Measurements from ENCODE around the gene MLLT10. TPM values are rescaled to one million over a fixed set of nuclear protein-coding genes. Genes with fewer than 3 reads are reported as not detected.

MLLT10 gene
- total RNA-seq, 1 donor from 2014 or later = 46.8 TPM

GRCh38 chr10:21699575-21699974, 165.5 kb downstream of the MLLT10 start:
- peaks cover 52% of the 10 kb centered on the region for H3K36me3 Mint-ChIP-seq
- H3K27ac Mint-ChIP-seq = no peak overlapping the region
- H3K27me3 Mint-ChIP-seq = no peaks in the 10 kb centered on the region

DNA sequence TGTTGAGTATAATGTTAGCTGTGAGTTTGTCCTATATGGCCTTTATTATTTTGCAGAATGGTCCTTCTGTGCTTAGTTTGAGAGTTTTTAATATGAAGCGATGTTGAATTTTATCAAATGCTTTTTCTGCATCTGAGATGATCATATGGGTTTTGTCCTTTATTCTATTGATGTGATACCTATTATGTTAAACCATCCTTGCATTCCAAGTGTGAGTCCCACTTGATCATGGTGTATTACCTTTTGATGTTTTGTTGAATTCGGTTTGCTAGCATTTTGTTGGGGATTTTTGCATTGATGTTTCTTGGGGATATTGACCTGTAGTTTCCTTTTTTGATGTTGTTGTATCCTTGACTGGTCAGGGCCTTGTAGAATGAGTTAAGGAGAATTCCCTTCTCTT, 166.4 kb downstream of the MLLT10 start:
- Mint-ChIP-seq H3K9me3 (peaks cover 20% of the 10 kb centered on the region), H3K36me3 (peaks cover 55% of the 10 kb centered on the region), H3K27ac (no peak overlapping the region), H3K4me3 (no peak overlapping the region), H3K4me1 (ENCODE audit: unreplicated experiment) (peaks cover under 1% of the 10 kb centered on the region), H3K27me3 (no peaks in the 10 kb centered on the region)
- TF ChIP-seq CTCF (conservative IDR thresholded peaks at IDR 0.05) = no peak
- DNase-seq (ENCODE audit: extremely low spot score, unreplicated experiment) = no peak

More at GRCh38 chr10:21699575-21699974, 165.5 kb downstream of the MLLT10 start:
- no peak for TF ChIP-seq CTCF (conservative IDR thresholded peaks at IDR 0.05)
- no peak for DNase-seq (ENCODE audit: extremely low spot score, unreplicated experiment)
- H3K4me1 Mint-ChIP-seq (ENCODE audit: unreplicated experiment) = no peaks in the 10 kb centered on the region
- no peak overlapping the region for H3K4me3 Mint-ChIP-seq
- H3K9me3 Mint-ChIP-seq = peaks cover 20% of the 10 kb centered on the region

GRCh38 chr10:21702633-21703111, 168.6 kb downstream of the MLLT10 start:
- H3K36me3 Mint-ChIP-seq = peaks cover 64% of the 10 kb centered on the region
- DNase-seq (ENCODE audit: extremely low spot score, unreplicated experiment) = no peak
- peaks cover 20% of the 10 kb centered on the region for H3K9me3 Mint-ChIP-seq
- H3K4me1 Mint-ChIP-seq (ENCODE audit: unreplicated experiment) = peaks cover 8% of the 10 kb centered on the region
- no peak for TF ChIP-seq CTCF (conservative IDR thresholded peaks at IDR 0.05)
- H3K27me3 Mint-ChIP-seq = no peaks in the 10 kb centered on the region
- H3K27ac Mint-ChIP-seq = no peak overlapping the region
- no peak overlapping the region for H3K4me3 Mint-ChIP-seq

DNA sequence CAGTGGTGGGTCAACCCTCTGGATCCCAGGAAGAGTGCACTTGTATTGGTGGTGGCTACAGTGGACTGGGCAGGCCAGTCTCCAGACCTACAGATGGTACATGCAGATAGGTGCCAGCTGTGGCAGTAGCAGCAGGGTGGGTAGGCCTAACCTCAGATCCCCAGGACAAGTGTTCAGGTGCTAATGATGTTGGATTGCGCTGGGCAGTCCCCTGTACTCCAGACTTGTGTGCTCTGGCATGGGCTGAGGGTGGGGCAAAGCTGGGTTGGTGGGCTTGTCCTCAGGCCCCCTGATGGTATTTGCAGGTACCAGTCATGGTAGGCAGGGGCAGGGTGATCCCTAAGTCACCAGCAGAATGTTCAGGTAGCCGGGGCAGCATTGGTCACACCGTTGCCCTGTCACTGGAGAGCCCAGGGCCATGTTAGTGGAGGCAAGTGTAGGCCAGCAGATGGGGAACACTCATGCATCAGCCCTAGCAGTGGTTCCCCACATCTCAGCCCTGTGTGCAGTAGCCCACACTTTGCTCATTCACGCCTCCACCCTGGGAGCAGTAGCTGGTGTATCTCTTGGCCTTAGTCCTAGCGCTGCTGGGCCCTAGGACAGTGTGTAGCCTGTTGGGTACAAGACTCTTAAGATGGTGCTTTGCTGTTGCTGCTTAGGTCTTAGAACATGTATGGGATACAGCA, 171.3 kb downstream of the MLLT10 start:
- Mint-ChIP-seq H3K27ac (no peak overlapping the region), H3K9me3 (peaks cover 8% of the 10 kb centered on the region), H3K4me3 (no peak overlapping the region), H3K36me3 (peaks cover 59% of the 10 kb centered on the region), H3K27me3 (no peaks in the 10 kb centered on the region), H3K4me1 (ENCODE audit: unreplicated experiment) (peaks cover 14% of the 10 kb centered on the region)
- no peak for DNase-seq (ENCODE audit: extremely low spot score, unreplicated experiment)
- TF ChIP-seq CTCF (conservative IDR thresholded peaks at IDR 0.05) = no peak

DNA sequence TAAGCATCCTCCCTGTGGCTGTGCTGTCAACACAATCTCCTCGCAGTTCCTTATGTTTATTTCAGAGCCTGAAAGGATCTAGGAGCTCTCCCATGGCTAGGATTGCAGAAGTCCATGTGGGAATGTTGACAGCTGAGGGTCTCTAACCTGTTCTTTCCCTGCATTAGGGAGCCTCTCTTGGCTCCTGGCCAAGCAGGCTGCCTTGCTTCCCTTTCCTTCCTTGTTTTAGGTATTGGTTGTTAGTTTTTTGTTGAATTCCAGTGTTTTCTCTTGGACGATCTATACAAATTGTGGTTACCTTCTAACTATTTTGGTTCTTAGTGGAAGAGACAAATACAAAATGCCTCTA, 171.8 kb downstream of the MLLT10 start:
- peaks cover 54% of the 10 kb centered on the region for H3K36me3 Mint-ChIP-seq
- no peak for TF ChIP-seq CTCF (conservative IDR thresholded peaks at IDR 0.05)
- H3K4me3 Mint-ChIP-seq = no peak overlapping the region
- peaks cover 3% of the 10 kb centered on the region for H3K9me3 Mint-ChIP-seq
- DNase-seq (ENCODE audit: extremely low spot score, unreplicated experiment) = no peak
- H3K27me3 Mint-ChIP-seq = no peaks in the 10 kb centered on the region
- H3K27ac Mint-ChIP-seq = no peak overlapping the region
- peaks cover 14% of the 10 kb centered on the region for H3K4me1 Mint-ChIP-seq (ENCODE audit: unreplicated experiment)
